ENCODE measurements around the gene ANKHD1.

- TF ChIP-seq CTCF (conservative IDR thresholded peaks at IDR 0.05) (no peak), ZFX (IDR thresholded peaks at IDR 0.05) (no peak)
Observed at GRCh38 chr5:140363631-140364471, 37.8 kb upstream of the ANKHD1 start.
